GM18502 (cell line): Measurements from ENCODE around the gene NAA16.

Experiments
- ATAC-seq: cut with Tn5 transposase; IDR thresholded peaks from one replicate; pipeline ENCODE4 v1.9.1; 2021; ENCODE audit warnings: mild to moderate bottlenecking; ENCODE audit not compliant: unreplicated experiment, poor library complexity

NAA16 gene

GRCh38 chr13:41302743-41303142, 8.3 kb upstream of the NAA16 start:
- ATAC-seq, result no peak

- no peak for ATAC-seq
Measured at GRCh38 chr13:41304551-41304950, 6.5 kb upstream of the NAA16 start.

- ATAC-seq, result no peak
Measured at GRCh38 chr13:41306271-41307145, 4.6 kb upstream of the NAA16 start.

GRCh38 chr13:41307884-41308640, 3.0 kb upstream of the NAA16 start:
- no peak for ATAC-seq

GRCh38 chr13:41311406-41312175, 524 bp downstream of the NAA16 start:
- ATAC-seq, result peak; percentile 63

- ATAC-seq, result no peak
Measured at GRCh38 chr13:41312176-41312500, 1.1 kb downstream of the NAA16 start.

GRCh38 chr13:41313117-41313516, 2.0 kb downstream of the NAA16 start:
- ATAC-seq, result no peak

- ATAC-seq, result no peak
Measured at GRCh38 chr13:41313659-41314197, 2.7 kb downstream of the NAA16 start.

GRCh38 chr13:41315443-41316047, 4.5 kb downstream of the NAA16 start:
- ATAC-seq, result no peak

GRCh38 chr13:41317243-41317642, 6.2 kb downstream of the NAA16 start:
- no peak for ATAC-seq

- ATAC-seq, result no peak
Measured at GRCh38 chr13:41325752-41326151, 14.7 kb downstream of the NAA16 start.

- ATAC-seq, result no peak
Measured at GRCh38 chr13:41326661-41327060, 15.6 kb downstream of the NAA16 start.

GRCh38 chr13:41327994-41328790, 17.1 kb downstream of the NAA16 start:
- no peak for ATAC-seq

- ATAC-seq, result no peak
Measured at GRCh38 chr13:41332829-41333228, 21.8 kb downstream of the NAA16 start.

GRCh38 chr13:41334810-41335209, 23.7 kb downstream of the NAA16 start:
- no peak for ATAC-seq

GRCh38 chr13:41344358-41344757, 33.3 kb downstream of the NAA16 start:
- ATAC-seq, result no peak

GRCh38 chr13:41345165-41345913, 34.3 kb downstream of the NAA16 start:
- ATAC-seq, result no peak

- no peak for ATAC-seq
Measured at GRCh38 chr13:41345914-41346589, 35.0 kb downstream of the NAA16 start.
